Stimulated activated effector memory CD8-positive, alpha-beta T cell treated with anti-CD3 and anti-CD28 coated beads, Interleukin-12 subunit alpha, Interleukin-12 subunit beta, amount 100 ng/mL, for 72 hours (primary cell): ENCODE measurements around the gene MYOZ1.
"Not testable (repeated sequence)": the region's sequence is repeated elsewhere in the genome, so short reads cannot be mapped to it uniquely, and the experiment has no call there.

Source experiments
- ATAC-seq: fragments of 150-1000 bp; cut with Tn5 transposase; 2 replicates; pipeline ENCODE4 v1.10.0; 2021
- DNase-seq, 2 donors: peaks; one replicate each; pipeline ENCODE4 v3.0.0; 2021 to 2022; ENCODE audit warnings: low spot score in 2 of 2
- H3K27ac Mint-ChIP-seq: one replicate; pipeline ENCODE4 v1.8.0; 2022; ENCODE audit warnings: mild to moderate bottlenecking, mixed read lengths
- H3K36me3 Mint-ChIP-seq: one replicate; pipeline ENCODE4 v1.8.0; 2022; ENCODE audit warnings: mild to moderate bottlenecking, mixed read lengths
- H3K4me1 Mint-ChIP-seq: one replicate; pipeline ENCODE4 v1.8.0; 2022; ENCODE audit warnings: mixed read lengths
- H3K4me3 Mint-ChIP-seq: one replicate; pipeline ENCODE4 v1.8.0; 2022; ENCODE audit warnings: mild to moderate bottlenecking, mixed read lengths
- H3K9me3 Mint-ChIP-seq: one replicate; pipeline ENCODE4 v1.8.0; 2022; ENCODE audit warnings: mixed read lengths

The MYOZ1 gene

GRCh38 chr10:73629165-73629564 is 12.1 kb downstream of the MYOZ1 start:
- DNase-seq (no peak), ATAC-seq (no peak)
- H3K4me3 Mint-ChIP-seq: no peak overlapping the region
- peaks cover 16% of the 10 kb centered on the region for H3K4me1 Mint-ChIP-seq
- no peak overlapping the region for H3K27ac Mint-ChIP-seq
- H3K9me3 Mint-ChIP-seq: no peaks in the 10 kb centered on the region
- H3K36me3 Mint-ChIP-seq: peaks cover 8% of the 10 kb centered on the region

- Mint-ChIP-seq H3K36me3 (peaks cover 8% of the 10 kb centered on the region), H3K9me3 (no peaks in the 10 kb centered on the region), H3K27ac (no peak overlapping the region), H3K4me3 (no peak overlapping the region), H3K4me1 (peaks cover 16% of the 10 kb centered on the region)
- DNase-seq: no peak
- ATAC-seq: no peak
Observed at GRCh38 chr10:73628405-73628804, 12.9 kb downstream of the MYOZ1 start.

DNA sequence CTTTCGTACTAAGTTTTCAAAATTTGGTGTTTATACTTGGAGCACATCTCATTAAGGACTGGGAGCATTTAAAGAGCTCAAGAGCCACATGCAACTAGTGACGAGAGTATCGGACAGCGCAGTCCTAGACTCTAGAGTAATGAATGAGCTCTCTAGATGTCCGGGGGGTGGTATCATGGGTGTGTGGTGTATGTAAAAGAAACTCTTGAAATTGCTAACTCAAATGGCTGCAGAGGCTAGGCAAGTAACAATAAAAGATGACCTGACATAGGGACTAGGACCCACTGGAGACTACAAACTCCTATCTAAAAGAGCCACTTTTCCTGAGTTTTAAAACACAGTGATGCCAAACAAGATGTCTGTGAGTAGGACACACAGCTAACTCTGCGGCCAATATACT is 14.0 kb downstream of the MYOZ1 start:
- no peak overlapping the region for H3K27ac Mint-ChIP-seq
- H3K4me3 Mint-ChIP-seq: peak overlapping the region; percentile 84
- no peak for ATAC-seq
- no peaks in the 10 kb centered on the region for H3K9me3 Mint-ChIP-seq
- no peak for DNase-seq
- H3K36me3 Mint-ChIP-seq: peaks cover 8% of the 10 kb centered on the region
- peaks cover 16% of the 10 kb centered on the region for H3K4me1 Mint-ChIP-seq

DNA sequence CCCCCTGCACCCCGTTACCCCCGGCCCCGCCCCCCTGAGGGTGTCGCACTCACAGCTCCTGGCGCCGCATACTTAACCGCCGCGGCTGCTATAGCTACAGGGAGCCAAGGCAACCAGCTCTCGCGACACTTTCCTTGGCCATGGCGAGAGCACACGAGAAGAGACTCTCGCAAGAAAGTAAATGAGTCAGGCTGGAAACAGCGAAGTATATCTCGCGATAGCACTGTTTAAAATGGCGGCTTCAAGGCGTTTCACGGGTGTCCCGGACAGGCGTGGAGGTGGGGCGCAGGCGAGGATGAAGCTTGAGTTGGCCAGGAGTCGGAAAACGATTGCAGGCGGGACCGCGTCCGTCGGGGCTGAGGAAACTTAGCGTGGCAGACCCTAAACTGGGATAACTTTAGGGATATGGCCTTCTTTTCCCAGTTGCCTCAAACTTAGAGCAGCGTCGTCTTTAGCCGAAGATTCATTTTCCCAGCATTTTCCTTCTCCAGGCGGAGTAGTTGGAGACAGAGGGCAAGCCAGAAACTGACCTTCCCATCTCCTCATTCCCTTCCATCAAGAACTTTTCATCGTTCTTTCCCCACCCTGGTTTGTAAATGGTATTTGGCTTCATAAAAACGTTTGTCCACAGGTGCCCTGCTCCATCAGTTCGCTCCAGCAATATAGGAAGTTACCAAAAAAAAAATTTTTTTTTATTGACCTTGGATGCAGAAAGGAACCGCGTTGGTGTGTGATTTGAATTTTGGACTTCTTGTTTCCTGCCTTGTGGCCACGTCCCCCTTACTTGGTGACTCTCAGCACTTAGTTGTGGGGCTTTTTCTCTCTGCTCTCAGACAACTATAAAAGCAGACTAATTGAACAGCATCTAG is 15.2 kb downstream of the MYOZ1 start:
- peaks cover 16% of the 10 kb centered on the region for H3K4me1 Mint-ChIP-seq
- peak overlapping the region; percentile 97 for H3K27ac Mint-ChIP-seq
- H3K9me3 Mint-ChIP-seq: no peaks in the 10 kb centered on the region
- peaks cover 8% of the 10 kb centered on the region for H3K36me3 Mint-ChIP-seq
- peak overlapping the region; percentile 84 for H3K4me3 Mint-ChIP-seq
- DNase-seq (peak; percentile 80 to 92), ATAC-seq (peak; percentile 99)

DNA sequence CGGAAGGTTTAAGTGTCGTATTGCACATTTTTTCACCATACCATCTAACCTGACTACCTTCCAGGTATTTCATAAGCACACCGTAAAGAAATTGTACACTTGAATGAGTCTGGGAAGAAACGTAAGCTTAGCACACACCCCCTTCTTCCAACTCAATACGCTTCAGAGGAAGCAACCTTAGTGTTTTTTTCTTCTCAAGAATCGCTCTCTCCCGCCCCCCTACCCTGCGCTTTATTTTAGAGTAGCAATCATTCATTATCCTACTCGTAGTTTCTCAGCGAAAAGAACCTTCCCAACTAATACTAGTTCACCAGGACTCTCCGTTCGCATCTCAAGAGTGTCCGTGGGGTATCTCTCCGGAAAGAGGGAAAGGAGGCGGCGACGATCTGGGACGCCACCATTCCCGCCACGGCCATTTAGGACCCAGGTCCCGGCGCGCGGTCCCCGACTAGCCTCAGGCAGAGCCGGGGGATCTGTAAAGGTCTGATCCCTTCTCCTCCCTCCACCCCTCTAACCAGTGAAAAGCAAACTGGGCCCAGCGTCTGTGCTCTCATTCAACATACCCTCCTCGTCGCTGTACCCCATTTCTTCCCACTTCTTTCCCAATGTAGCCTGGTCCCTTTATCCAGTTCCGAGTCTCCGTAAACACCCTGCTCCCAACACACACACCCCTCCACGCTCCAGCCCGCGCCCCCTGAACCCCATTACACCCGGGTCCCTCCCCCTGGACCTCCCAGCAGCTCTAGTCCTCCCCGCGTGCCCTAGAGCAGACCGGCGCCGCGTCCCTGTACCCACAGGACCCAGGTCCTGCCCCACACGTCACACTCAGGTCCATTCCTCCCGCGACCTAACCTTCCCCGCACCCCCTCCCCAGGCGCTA is 16.0 kb downstream of the MYOZ1 start:
- peaks cover 8% of the 10 kb centered on the region for H3K36me3 Mint-ChIP-seq
- peak; percentile 77 for ATAC-seq
- H3K27ac Mint-ChIP-seq: peak overlapping the region; percentile 97
- peaks cover 16% of the 10 kb centered on the region for H3K4me1 Mint-ChIP-seq
- H3K4me3 Mint-ChIP-seq: peak overlapping the region; percentile 84
- DNase-seq: no peak
- no peaks in the 10 kb centered on the region for H3K9me3 Mint-ChIP-seq

DNA sequence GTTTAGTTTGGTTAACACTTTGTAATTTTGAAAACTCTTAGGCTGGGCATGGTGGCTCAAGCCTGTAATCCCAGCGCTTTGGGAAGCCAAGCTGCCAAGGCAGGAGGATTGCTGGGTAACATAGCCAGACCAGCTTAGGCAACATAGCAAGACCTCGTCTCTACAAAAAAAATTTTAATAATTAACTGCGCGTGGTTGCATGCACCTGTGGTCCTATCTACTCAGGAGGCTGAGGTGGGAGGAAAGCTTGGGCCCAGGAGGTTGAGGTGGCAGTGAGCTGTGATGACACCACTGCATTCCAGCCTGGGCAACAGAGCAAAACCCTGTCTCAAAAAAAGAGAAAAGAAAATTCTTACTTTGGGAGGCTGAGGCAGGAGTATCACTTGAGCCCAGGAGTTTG is 18.2 kb downstream of the MYOZ1 start:
- no peak overlapping the region for H3K4me3 Mint-ChIP-seq
- DNase-seq: no peak
- H3K9me3 Mint-ChIP-seq: no peaks in the 10 kb centered on the region
- ATAC-seq: no peak
- peaks cover 16% of the 10 kb centered on the region for H3K4me1 Mint-ChIP-seq
- peak overlapping the region; percentile 26 for H3K27ac Mint-ChIP-seq
- peaks cover 8% of the 10 kb centered on the region for H3K36me3 Mint-ChIP-seq

GRCh38 chr10:73620974-73621373 is 20.3 kb downstream of the MYOZ1 start:
- DNase-seq, H3K9me3 Mint-ChIP-seq, H3K4me1 Mint-ChIP-seq, H3K27ac Mint-ChIP-seq, ATAC-seq, H3K36me3 Mint-ChIP-seq, H3K4me3 Mint-ChIP-seq: not testable (repeated sequence)

- not testable (repeated sequence) for H3K36me3 Mint-ChIP-seq, DNase-seq, ATAC-seq, H3K9me3 Mint-ChIP-seq, H3K4me3 Mint-ChIP-seq, H3K27ac Mint-ChIP-seq, H3K4me1 Mint-ChIP-seq
Observed at GRCh38 chr10:73617143-73617542, 24.1 kb downstream of the MYOZ1 start.

DNA sequence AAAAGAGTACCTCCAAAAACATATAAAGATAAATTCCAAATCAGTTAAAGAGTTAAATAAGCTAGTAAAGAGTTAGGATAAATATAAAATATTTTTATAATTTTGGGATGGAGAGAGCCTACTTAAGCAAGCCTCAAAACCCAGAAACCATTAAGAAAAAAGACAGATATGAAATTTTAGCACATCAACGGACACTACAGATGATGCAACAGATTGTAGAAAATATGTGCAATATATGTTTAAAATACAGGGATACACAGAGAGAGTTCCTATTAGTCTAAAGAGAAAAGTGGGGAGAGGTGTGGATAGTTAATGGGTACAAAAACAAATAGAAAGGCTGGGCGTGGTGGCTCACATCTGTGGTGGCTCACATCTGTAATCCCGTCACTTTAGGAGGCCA is 26.6 kb downstream of the MYOZ1 start:
- Mint-ChIP-seq H3K4me3 (no peak overlapping the region), H3K4me1 (no peaks in the 10 kb centered on the region), H3K27ac (no peak overlapping the region), H3K36me3 (no peaks in the 10 kb centered on the region), H3K9me3 (no peaks in the 10 kb centered on the region)
- ATAC-seq (no peak), DNase-seq (no peak)

DNA sequence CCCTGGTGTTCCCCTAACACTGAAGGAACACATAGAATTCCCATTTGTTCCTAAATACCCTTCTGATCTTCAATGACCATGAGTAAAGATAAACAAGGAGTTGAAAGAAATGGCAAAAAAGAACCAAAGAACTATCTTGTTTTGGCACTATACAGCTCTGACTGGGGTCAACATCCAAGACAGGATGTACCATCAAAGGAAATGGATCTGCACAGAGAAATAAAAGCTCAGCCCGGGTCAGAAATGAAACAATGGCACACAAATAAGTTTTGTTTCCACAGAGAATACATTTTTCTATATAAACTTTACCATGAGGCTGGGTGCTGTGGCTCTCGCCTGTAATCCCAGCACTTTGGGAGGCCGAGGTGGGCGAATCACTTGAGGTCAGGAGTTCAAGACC is 32.2 kb downstream of the MYOZ1 start:
- no peak for ATAC-seq

GRCh38 chr10:73601486-73601921 is 39.8 kb downstream of the MYOZ1 start:
- Mint-ChIP-seq H3K4me3 (no peak overlapping the region), H3K36me3 (no peaks in the 10 kb centered on the region), H3K4me1 (no peaks in the 10 kb centered on the region), H3K9me3 (no peaks in the 10 kb centered on the region), H3K27ac (no peak overlapping the region)
- DNase-seq (no peak), ATAC-seq (no peak)

More for the DNA sequence above, 32.2 kb downstream of the MYOZ1 start:
- Mint-ChIP-seq H3K9me3 (no peaks in the 10 kb centered on the region), H3K4me3 (no peak overlapping the region), H3K4me1 (no peaks in the 10 kb centered on the region), H3K36me3 (no peaks in the 10 kb centered on the region), H3K27ac (no peak overlapping the region)
- DNase-seq: no peak

DNA sequence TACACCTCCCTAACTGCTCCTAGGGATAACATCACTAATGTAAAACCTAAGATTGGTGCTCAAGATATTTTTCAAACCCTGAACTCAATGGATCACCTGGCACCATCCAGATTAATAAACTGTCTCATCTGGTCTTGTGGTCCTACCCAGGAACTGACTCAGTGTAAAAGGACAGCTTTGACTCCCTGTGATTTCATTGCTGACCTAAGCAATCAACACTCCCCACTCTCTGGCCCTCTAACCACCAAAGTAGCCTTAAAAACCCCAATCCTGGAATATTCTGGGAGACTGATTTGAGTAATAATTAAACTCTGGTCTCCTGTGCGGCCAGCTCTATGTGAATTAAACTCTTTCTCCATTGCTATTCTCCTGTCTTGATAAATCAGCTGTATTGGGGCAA is 43.9 kb downstream of the MYOZ1 start:
- Mint-ChIP-seq H3K4me1 (no peaks in the 10 kb centered on the region), H3K36me3 (no peaks in the 10 kb centered on the region), H3K4me3 (no peak overlapping the region), H3K9me3 (no peaks in the 10 kb centered on the region), H3K27ac (no peak overlapping the region)
- no peak for DNase-seq
- no peak for ATAC-seq

DNA sequence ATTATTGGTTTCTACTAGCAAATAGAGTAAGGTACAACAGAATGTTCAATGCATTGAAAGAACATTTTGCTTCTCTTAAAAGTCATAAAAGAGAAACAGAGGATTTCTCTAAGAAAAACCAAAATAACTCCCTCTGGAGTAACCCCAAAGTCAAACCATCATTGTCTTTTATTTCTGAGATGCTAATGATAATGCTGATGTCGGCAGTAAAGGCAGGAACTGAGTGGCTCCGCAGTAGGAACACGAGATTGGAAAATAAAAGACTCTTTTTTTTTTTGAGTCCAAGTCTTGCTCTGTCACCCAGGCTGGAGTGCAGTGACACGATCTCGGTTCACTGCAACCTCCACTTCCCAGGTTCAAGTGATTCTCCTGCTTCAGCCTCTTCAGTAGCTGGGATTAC is 47.5 kb downstream of the MYOZ1 start:
- Mint-ChIP-seq H3K9me3 (no peaks in the 10 kb centered on the region), H3K27ac (no peak overlapping the region), H3K4me3 (no peak overlapping the region), H3K36me3 (no peaks in the 10 kb centered on the region), H3K4me1 (peaks cover 13% of the 10 kb centered on the region)
- DNase-seq: no peak
- ATAC-seq: no peak

GRCh38 chr10:73593110-73593509 is 48.2 kb downstream of the MYOZ1 start:
- H3K9me3 Mint-ChIP-seq: no peaks in the 10 kb centered on the region
- no peaks in the 10 kb centered on the region for H3K36me3 Mint-ChIP-seq
- H3K4me1 Mint-ChIP-seq: peaks cover 13% of the 10 kb centered on the region
- ATAC-seq: no peak
- H3K4me3 Mint-ChIP-seq: no peak overlapping the region
- no peak overlapping the region for H3K27ac Mint-ChIP-seq
- DNase-seq: no peak

DNA sequence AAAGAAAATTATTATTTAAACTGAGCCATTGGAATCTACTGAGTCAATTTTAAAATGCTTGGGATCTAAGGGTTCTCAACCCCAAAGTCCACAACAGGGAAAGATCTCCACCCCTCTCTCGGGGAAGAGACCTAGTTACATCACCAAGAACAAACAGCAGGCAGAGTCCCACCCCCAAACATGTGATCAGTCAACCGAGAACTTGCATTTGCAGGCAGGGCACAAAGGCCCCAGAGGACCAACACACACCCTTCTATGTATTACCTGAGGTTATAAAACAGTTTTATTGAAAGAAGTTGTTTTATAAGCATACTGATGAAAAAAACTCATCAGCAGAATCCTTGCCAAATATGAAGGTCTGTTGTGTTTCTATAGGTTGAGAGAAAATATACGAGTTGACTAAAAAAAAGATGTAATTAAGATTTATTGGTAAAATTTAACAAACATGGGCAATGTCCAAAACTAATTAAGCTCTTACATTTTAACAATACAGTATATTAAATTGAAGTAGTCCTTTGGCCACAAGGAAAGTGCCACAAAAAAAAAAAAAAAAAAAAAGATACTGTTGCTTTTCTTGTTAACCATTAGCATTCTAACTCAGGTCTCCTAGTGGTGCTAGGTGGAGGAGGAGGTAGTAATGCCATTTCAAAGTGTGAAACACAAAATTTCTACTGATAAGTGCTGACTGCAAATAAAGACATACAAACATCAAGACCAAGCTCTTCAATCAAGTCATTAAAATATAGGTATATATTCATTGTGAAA is 49.2 kb downstream of the MYOZ1 start:
- H3K4me3 Mint-ChIP-seq: peak overlapping the region; percentile 42
- peak; percentile 43 for ATAC-seq
- DNase-seq: no peak
- H3K36me3 Mint-ChIP-seq: no peaks in the 10 kb centered on the region
- peaks cover 13% of the 10 kb centered on the region for H3K4me1 Mint-ChIP-seq
- H3K9me3 Mint-ChIP-seq: no peaks in the 10 kb centered on the region
- H3K27ac Mint-ChIP-seq: peak overlapping the region; percentile 77
